ENCODE data around the gene CENPX. TPM values are rescaled to one million over a fixed set of nuclear protein-coding genes. Genes with fewer than 3 reads are reported as not detected.

The CENPX gene
- total and polyA plus RNA-seq, 2 of the 13 experiments (the other 11 are each of a cell fraction or from before 2014, with no cell fraction given) = 92.7 to 170 TPM

GRCh38 chr17:82050761-82051641 lies 28.3 kb upstream of the CENPX start (continued):
- TF ChIP-seq, protein P1, sequence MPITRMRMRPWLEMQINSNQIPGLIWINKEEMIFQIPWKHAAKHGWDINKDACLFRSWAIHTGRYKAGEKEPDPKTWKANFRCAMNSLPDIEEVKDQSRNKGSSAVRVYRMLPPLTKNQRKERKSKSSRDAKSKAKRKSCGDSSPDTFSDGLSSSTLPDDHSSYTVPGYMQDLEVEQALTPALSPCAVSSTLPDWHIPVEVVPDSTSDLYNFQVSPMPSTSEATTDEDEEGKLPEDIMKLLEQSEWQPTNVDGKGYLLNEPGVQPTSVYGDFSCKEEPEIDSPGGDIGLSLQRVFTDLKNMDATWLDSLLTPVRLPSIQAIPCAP (CRISPR knock-in tag; IDR thresholded peaks at IDR 0.05; ENCODE audit: low read depth) = no peak
- peak; percentile 63; the same call in 1 of the 2 replicates for TF ChIP-seq ZNF563 (CRISPR knock-in tag; IDR thresholded peaks at IDR 0.05)
- TF ChIP-seq MED13 (CRISPR knock-in tag; IDR thresholded peaks at IDR 0.05) = no peak
- no peak for TF ChIP-seq THRA (CRISPR knock-in tag; IDR thresholded peaks at IDR 0.05; ENCODE audit: borderline replicate concordance)
- TF ChIP-seq SP140L (CRISPR knock-in tag; IDR thresholded peaks at IDR 0.05; ENCODE audit: borderline replicate concordance) = no peak
- TF ChIP-seq, protein P2, sequence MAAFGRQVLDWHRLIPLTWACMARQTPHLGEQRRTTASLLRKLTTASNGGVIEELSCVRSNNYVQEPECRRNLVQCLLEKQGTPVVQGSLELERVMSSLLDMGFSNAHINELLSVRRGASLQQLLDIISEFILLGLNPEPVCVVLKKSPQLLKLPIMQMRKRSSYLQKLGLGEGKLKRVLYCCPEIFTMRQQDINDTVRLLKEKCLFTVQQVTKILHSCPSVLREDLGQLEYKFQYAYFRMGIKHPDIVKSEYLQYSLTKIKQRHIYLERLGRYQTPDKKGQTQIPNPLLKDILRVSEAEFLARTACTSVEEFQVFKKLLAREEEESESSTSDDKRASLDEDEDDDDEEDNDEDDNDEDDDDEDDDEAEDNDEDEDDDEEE (CRISPR knock-in tag; IDR thresholded peaks at IDR 0.05) = 0 out of 2 replicates have a peak, but pooled peaks have one; percentile 56
- no peak for TF ChIP-seq ZNF598 (CRISPR knock-in tag; IDR thresholded peaks at IDR 0.05; ENCODE audit: borderline replicate concordance)
- no peak for TF ChIP-seq ONECUT2 (CRISPR knock-in tag; IDR thresholded peaks at IDR 0.05)
- no peak for TF ChIP-seq ZBTB26 (CRISPR knock-in tag; IDR thresholded peaks at IDR 0.05; ENCODE audit: borderline replicate concordance)
- peak; percentile 61 for TF ChIP-seq HNRNPL (IDR thresholded peaks at IDR 0.05; ENCODE audit: low read depth, low read length)
- no peak for TF ChIP-seq KDM1A (CRISPR knock-in tag; IDR thresholded peaks at IDR 0.05)
- TF ChIP-seq SOX13 (IDR thresholded peaks at IDR 0.05) = no peak
- TF ChIP-seq SOX13 (CRISPR knock-in tag; conservative IDR thresholded peaks at IDR 0.05 in 1 of 2, IDR thresholded peaks at IDR 0.05 in 1 of 2) = no peak
- TF ChIP-seq ZNF33B (CRISPR knock-in tag; IDR thresholded peaks at IDR 0.05) = no peak
- TF ChIP-seq GATAD2A (CRISPR knock-in tag; IDR thresholded peaks at IDR 0.05) = no peak
- no peak for TF ChIP-seq TOPORS (CRISPR knock-in tag; IDR thresholded peaks at IDR 0.05)
- 0 out of 2 replicates have a peak, but pooled peaks have one; percentile 18 for TF ChIP-seq MXD4 (CRISPR knock-in tag; IDR thresholded peaks at IDR 0.05)
- TF ChIP-seq ZFP37 (CRISPR knock-in tag; IDR thresholded peaks at IDR 0.05; ENCODE audit: borderline replicate concordance) = no peak
- no peak for TF ChIP-seq ZNF124 (CRISPR knock-in tag; IDR thresholded peaks at IDR 0.05)
- TF ChIP-seq NR2F6 (IDR thresholded peaks at IDR 0.05) = no peak
- TF ChIP-seq NR2F6 (CRISPR knock-in tag; IDR thresholded peaks at IDR 0.05) = no peak
- TF ChIP-seq PHF8 (CRISPR knock-in tag; IDR thresholded peaks at IDR 0.05) = peak; percentile 69
- no peak for TF ChIP-seq NR1H2 (CRISPR knock-in tag; IDR thresholded peaks at IDR 0.05; ENCODE audit: borderline replicate concordance, low read depth)
- TF ChIP-seq, protein P3, sequence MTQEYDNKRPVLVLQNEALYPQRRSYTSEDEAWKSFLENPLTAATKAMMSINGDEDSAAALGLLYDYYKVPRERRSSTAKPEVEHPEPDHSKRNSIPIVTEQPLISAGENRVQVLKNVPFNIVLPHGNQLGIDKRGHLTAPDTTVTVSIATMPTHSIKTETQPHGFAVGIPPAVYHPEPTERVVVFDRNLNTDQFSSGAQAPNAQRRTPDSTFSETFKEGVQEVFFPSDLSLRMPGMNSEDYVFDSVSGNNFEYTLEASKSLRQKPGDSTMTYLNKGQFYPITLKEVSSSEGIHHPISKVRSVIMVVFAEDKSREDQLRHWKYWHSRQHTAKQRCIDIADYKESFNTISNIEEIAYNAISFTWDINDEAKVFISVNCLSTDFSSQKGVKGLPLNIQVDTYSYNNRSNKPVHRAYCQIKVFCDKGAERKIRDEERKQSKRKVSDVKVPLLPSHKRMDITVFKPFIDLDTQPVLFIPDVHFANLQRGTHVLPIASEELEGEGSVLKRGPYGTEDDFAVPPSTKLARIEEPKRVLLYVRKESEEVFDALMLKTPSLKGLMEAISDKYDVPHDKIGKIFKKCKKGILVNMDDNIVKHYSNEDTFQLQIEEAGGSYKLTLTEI (CRISPR knock-in tag; conservative IDR thresholded peaks at IDR 0.05) = no peak
- no peak for TF ChIP-seq MED8 (CRISPR knock-in tag; IDR thresholded peaks at IDR 0.05; ENCODE audit: insufficient replicate concordance)

Data from HepG2 (cell line).